B cell (primary cell): ENCODE results near the gene CD79A. TPM values are rescaled to one million over a fixed set of nuclear protein-coding genes. Genes with fewer than 3 reads are reported as not detected.

Experiments
- ATAC-seq: fragments of 200-7000 bp; cut with Tn5 transposase; one replicate; pipeline ENCODE4 v1.10.0; 2021; ENCODE audit warnings: low read depth, mild to moderate bottlenecking, moderate number of reproducible peaks, moderate library complexity
- CTCF ChIA-PET: fragments of 350-600 bp; sonication (Branson Sonifier 250); formaldehyde crosslinking; loops from one replicate; lab custom pipeline; 2021; ENCODE audit warnings: antibody characterized with exemption, inconsistent platforms; lab: Charles Lee
- POLR2A ChIA-PET: fragments of 350-600 bp; sonication (Branson Sonifier 250); formaldehyde crosslinking; loops from one replicate; lab custom pipeline; 2021; ENCODE audit warnings: antibody characterized with exemption; lab: Charles Lee
- DNase-seq: peaks from one replicate; pipeline ENCODE4 v3.0.0; 2013
- H2AFZ ChIP-seq: 2 replicates; pipeline ENCODE4 v1.6.1; 2012; ENCODE audit warnings: mild to moderate bottlenecking, low read depth, low read length; ENCODE audit not compliant: insufficient read depth, poor library complexity, severe bottlenecking
- H3K27ac ChIP-seq, 2 donors: 1 replicate in 1 of 2; 2 replicates in 1 of 2; pipeline ENCODE4 v1.5.1; 2012 to 2013; ENCODE audit warnings: low read length in 2 of 2, mild to moderate bottlenecking in 2 of 2, moderate library complexity in 1 of 2
- H3K27me3 ChIP-seq, 4 experiments: fragments of 200-600 bp in 1 of 4; sonication (generic) in 1 of 4; replicated peaks in 1 of 4; 1 replicate in 2 of 4; 2 replicates in 2 of 4; pipeline versions ENCODE4 v1.6.1 to v1.7.0; 2013 to 2016; ENCODE audit warnings: low read length in 3 of 4, mild to moderate bottlenecking in 2 of 4, mixed read lengths in 1 of 4, moderate library complexity in 1 of 4; ENCODE audit not compliant: insufficient read depth in 4 of 4, control insufficient read depth in 3 of 4; ENCODE audit errors: control extremely low read depth in 1 of 4
- H3K36me3 ChIP-seq, 2 experiments: replicated peaks in 1 of 2; 1 replicate in 1 of 2; 2 replicates in 1 of 2; pipeline versions ENCODE4 v1.6.1 to v1.7.1; 2013; ENCODE audit warnings: low read length in 1 of 2; ENCODE audit not compliant: insufficient read depth in 2 of 2, control insufficient read depth in 1 of 2; ENCODE audit errors: control extremely low read depth in 1 of 2, extremely low read depth in 1 of 2
- H3K4me1 ChIP-seq, 2 donors: fragments of 200-600 bp in 1 of 2; sonication (generic) in 1 of 2; 1 replicate in 1 of 2; 2 replicates in 1 of 2; pipeline versions ENCODE4 v1.5.1 to v1.6.1; 2013 to 2017; ENCODE audit warnings: low read length in 2 of 2; ENCODE audit not compliant: control insufficient read depth in 2 of 2, insufficient read depth in 2 of 2
- H3K4me2 ChIP-seq: replicated peaks from 2 replicates; pipeline ENCODE3; 2012; ENCODE audit warnings: mild to moderate bottlenecking, low read depth, low read length; ENCODE audit not compliant: poor library complexity, severe bottlenecking
- H3K4me3 ChIP-seq, 5 experiments: fragments of 200-600 bp in 1 of 5; sonication (generic) in 1 of 5; 1 replicate in 3 of 5; 2 replicates in 2 of 5; pipeline versions ENCODE4 v1.5.1 to v1.7.0; 2011 to 2016; ENCODE audit warnings: low read length in 4 of 5, mild to moderate bottlenecking in 4 of 5, low read depth in 2 of 5, control low read depth in 1 of 5, moderate library complexity in 1 of 5; ENCODE audit not compliant: insufficient read depth in 1 of 5; ENCODE audit errors: control extremely low read depth in 1 of 5, extremely low read depth in 1 of 5
- H3K79me2 ChIP-seq: fragments of 200-600 bp; sonication (generic); one replicate; pipeline ENCODE4 v1.6.0; 2016; ENCODE audit warnings: low read length; ENCODE audit not compliant: control insufficient read depth, insufficient read depth
- H3K9ac ChIP-seq: fragments of 200-600 bp; sonication (generic); 2 replicates; pipeline ENCODE4 v1.6.1; 2017; ENCODE audit warnings: mild to moderate bottlenecking, low read length, moderate library complexity
- H3K9me3 ChIP-seq, 3 donors: one replicate each; pipeline versions ENCODE4 v1.6.1 to v1.7.1; 2013; ENCODE audit warnings: low read length in 2 of 3; ENCODE audit not compliant: control insufficient read depth in 2 of 3, insufficient read depth in 1 of 3; ENCODE audit errors: control extremely low read depth in 1 of 3
- H4K20me1 ChIP-seq: 2 replicates; pipeline ENCODE4 v1.6.0; 2012; ENCODE audit warnings: mild to moderate bottlenecking, low read length; ENCODE audit not compliant: insufficient read depth, control insufficient read depth, poor library complexity, severe bottlenecking
- H3K27ac Mint-ChIP-seq: one replicate; pipeline ENCODE4 v1.8.0; 2021; ENCODE audit warnings: mixed read lengths
- H3K27me3 Mint-ChIP-seq: one replicate; pipeline ENCODE4 v1.8.0; 2021; ENCODE audit warnings: mixed read lengths
- H3K4me1 Mint-ChIP-seq: one replicate; pipeline ENCODE4 v1.8.0; 2021; ENCODE audit warnings: mixed read lengths
- H3K4me3 Mint-ChIP-seq: one replicate; pipeline ENCODE4 v1.8.0; 2021; ENCODE audit warnings: mixed read lengths
- H3K9me3 Mint-ChIP-seq: one replicate; pipeline ENCODE4 v1.8.0; 2022; ENCODE audit warnings: mixed read lengths; ENCODE audit not compliant: insufficient read depth
- CTCF ChIP-seq: fragments of 200-600 bp; IDR thresholded peaks from one replicate; pipeline ENCODE4 v1.8.0; 2022; ENCODE audit warnings: antibody characterized with exemption, mild to moderate bottlenecking
- EZH2 ChIP-seq: IDR thresholded peaks from 2 replicates; pipeline ENCODE4 v1.6.1; 2012; ENCODE audit warnings: borderline replicate concordance, low read depth, mild to moderate bottlenecking, moderate library complexity, low read length; ENCODE audit not compliant: insufficient read depth, poor library complexity, severe bottlenecking
- WGBS: methylation state at CpG from one replicate; pipeline ENCODE4 v1.1.5; 2013; ENCODE audit warnings: missing lambda C conversion rate; ENCODE audit not compliant: insufficient coverage; 5-methylcytosine and 5-hydroxymethylcytosine counted together
- intact Hi-C: fragments of 100-400 bp; cut with micrococcal nuclease; formaldehyde crosslinking; loops from one replicate; pipeline ENCODE4 v1.10.0; 2022
- polyA plus RNA-seq: library from polyadenylated mRNA; depleted of rRNA; stranded (reverse); fragments of >200 nt; gene quantifications from 2 replicates; pipeline ENCODE4 v1.2.3, GENCODE V29; 2012
- total RNA-seq, 2 donors: library from RNA; stranded (reverse); fragments of 120-200 nt in 1 of 2; gene quantifications; 1 replicate in 1 of 2; 2 replicates in 1 of 2; pipeline versions ENCODE4 v1.2.3 to v1.2.4, GENCODE V29; 2013 to 2022

CD79A gene
- total and polyA plus RNA-seq, 2 donors (not counting 1 experiment from before 2014, with no cell fraction given): 1,280 to 1,471 TPM

GRCh38 chr19:41925208-41926003, 48.3 kb downstream of the CD79A start:
- Histone ChIP-seq H3K9ac (no peak overlapping the region), H3K36me3 (no peaks in the 10 kb centered on the region), H2AFZ (no peak overlapping the region), H3K9me3 (peaks cover 0 to 10% (median 0%) of the 10 kb centered on the region in 3 donors), H3K27ac (no peak overlapping the region), H3K79me2 (peaks cover 10% of the 10 kb centered on the region), H3K4me2 (no peak overlapping the region), H4K20me1 (no peaks in the 10 kb centered on the region), H3K4me1 (peaks cover 67 to 72% of the 10 kb centered on the region in 2 donors), H3K4me3 (no peak overlapping the region), H3K27me3 (peaks cover 0 to 48% (median 17%) of the 10 kb centered on the region in 4 experiments)
- Mint-ChIP-seq H3K4me1 (peaks cover 39% of the 10 kb centered on the region), H3K4me3 (no peak overlapping the region), H3K9me3 (no peaks in the 10 kb centered on the region), H3K27me3 (peaks cover 20% of the 10 kb centered on the region), H3K27ac (no peak overlapping the region)
- ATAC-seq: no peak
- ChIA-PET CTCF (interaction anchor here (1.3 kb wide), 1 partner anchor 53 kb away, joined by 4 read pairs; no protein-coding TSS in a partner anchor), POLR2A (interaction anchor here (1.0 kb wide), 1 partner anchor 19 kb away, joined by 3 read pairs; no protein-coding TSS in a partner anchor)
- TF ChIP-seq EZH2 (no peak), CTCF (no peak)
- WGBS: 80% methylated on average over 7 of the region's 7 CpGs
- intact Hi-C loops: no loop called here
- DNase-seq: peak; percentile 22
